Activated T-cell treated with anti-CD3 and anti-CD28 coated beads for 24 hours (primary cell): Measurements from ENCODE around the gene KRI1.

Source experiments
- DNase-seq: peaks from one replicate; pipeline ENCODE4 v3.0.0-alpha.2; 2020; ENCODE audit warnings: low read depth

The KRI1 gene

DNA sequence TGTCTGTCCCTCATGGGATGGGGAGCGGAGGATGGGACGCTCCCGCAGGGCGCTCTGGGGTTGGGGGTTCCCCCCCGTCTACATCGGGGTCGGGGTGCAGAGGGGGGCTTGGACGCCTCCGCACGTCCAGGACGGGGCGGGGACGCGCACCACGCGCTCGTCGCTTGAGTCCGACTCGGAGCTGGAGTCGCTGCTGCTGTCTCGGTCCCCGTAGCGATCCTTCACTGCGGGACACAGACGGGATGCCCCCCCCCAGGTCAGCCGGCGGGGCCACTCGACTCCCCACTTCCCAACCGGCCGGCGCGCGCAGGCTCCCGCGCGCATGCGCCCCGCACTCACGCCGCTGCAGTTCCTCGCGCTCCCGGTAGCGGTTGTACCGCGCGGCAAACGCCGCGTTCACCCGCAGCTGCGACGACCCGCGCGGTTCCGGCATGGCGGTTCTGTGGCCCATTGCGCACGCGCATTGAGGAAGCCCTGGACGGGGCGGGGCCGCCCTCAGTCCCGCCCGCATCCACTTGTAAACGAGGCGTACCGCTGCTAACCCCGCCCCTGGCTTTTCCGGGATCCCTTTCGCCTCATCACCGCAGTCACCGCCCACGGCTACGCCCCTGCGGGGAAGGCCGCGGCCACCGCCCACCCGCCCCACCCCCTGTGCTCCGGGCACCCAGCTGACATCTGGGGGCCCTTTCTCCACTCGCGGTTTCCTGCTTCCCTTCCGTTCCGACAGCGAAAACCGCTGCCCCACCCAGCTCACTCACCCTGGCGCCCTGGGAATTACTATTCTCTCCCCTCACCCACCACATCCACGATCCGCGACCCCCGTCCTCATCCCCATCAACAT, at the start of gene KRI1:
KRI1 (minus strand) TSS at position 444 of the 841 bp plus-strand sequence; CDS start at position 433, 11 bp downstream.
- peak; percentile 98 for DNase-seq

DNA sequence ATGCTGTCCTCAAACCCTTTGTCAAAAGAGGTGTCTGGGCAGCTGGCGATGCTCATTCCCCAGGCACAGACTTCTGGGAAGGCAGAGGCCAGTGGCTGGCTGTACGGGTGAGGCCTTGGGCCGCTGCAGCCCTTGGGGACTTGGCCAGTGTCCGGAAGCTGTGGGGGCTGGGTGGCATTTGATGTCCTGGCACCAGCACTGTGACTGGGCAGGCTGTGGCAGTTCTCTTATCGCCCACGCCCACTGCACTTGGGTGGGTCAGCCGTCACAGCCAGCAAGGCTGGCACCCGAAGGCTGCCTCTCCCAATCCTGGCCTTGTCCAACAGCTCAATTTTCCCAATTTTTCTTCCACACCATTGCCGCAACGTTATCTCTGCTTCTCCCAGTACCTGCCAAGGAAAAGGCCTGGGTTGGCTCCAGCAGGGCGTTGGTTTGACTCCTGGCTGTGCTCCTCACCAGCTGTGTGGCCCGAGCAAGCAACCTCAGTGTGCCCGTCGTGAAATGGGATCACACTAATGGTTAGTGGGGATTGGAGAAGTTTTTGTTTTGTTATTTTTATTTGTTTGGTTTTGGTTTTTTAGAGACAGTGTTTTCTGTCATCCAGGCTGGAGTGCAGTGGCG, 46.8 kb upstream of the KRI1 start:
- DNase-seq, result no peak

DNA sequence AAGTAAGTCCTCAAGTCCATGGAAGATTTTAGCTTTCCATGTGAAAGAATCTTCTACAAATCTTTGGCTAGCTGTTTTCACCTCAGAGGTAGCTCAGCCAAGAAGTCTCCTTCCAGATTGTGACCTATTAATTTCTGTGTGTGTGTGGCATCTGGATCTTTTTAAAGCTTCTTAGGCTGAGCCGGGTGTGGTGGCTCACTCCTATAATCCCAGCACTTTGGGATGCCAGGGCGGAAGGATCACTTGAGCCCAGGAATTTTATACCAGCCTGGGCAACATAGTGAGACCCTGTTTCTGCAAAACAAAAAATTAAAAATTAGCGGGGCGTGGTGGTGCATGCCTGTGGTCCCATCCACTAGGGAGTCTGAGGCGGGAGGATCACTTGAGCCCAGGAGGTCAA, 46.1 kb upstream of the KRI1 start:
- DNase-seq, result no peak

DNA sequence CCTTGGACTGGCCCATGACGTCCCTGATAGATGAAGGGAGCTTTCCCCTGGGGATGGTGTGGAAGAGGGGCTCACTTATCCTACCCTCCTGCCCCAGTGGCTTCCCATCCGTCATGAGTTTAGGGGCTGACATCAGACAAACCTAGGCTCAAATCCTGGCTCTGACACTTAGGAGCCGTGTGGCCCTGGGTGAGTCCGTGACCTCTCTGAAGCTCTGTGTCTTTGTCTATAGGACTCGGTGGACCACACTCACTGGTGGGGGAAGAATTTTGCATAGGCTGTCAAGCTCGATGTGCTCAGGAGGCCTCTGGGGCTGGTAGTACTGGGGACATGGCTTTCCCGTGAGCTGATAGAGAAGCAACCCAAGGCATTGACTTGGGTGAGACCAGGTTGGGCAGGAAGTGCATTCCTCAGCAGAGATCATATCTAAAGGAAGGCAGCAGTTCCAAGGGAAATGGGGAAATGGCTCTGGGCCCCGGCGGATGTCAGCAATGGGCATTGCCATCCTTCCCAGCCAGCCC, 38.7 kb upstream of the KRI1 start:
- DNase-seq, result no peak

DNA sequence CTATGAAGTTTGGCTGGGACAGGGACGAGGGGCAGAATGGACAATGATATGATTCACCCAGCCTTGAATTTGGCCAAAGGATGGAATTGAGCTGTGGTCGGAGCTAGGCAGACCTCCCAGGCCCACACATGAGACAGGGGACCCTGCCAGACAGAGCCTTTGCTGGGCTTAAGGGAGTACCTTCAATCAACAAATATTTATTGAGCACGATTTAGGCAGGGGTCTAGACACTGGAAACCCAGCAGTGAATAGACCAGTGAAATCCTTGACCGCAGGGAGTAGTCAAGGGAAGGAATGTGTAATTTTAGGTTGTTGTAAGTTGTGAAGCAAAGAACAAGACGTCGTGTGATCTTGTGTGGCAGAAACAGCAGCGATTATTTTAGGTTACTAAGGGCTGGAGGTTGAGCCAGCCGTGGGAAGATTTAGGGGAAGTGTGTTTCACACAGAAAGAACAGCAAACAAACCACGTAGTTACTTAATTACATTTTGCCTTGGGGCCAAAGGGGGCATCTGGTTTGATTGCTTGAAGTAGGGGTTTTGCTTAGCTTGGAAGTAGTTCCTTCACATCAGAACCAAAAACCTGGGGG, 38.2 kb upstream of the KRI1 start:
- peak; percentile 19 for DNase-seq

DNA sequence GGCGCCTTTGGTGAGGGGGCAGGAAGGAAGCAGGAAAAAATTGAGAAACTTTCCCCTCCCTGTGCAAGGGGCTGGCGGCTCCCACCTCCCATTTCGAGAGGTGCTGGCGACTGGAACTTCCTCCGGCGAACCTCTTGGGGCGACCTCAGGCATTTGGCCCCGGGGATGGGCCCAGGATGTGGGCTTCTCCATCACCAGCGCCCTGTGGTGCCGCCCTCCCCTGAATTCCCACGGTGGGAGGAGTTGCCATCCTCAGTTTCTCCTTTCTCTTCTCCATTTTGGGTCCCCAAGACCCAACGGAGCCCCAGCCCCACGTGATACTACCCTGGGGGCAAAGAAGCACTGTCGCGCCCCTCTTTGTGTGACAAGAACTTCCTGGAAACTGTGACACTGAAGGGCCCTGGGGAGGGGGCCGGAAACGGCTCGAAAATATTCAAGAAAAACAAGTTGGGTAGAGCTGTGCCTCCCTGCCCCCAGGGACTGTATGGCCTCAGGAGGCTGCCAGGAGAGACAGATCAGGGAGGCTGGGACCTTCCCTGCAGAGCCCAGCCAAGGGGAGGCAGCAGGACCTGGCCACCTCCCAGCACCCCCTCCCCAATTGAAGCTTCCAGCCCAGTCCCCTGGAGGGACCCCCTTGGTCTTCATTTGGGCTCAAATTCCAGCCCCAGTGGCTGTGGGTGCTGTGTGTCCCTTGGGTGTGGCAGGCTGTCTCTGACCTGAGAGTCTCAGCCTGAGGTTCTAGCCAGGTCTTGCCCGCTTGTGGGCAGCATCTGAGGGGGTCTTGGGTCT, 37.5 kb upstream of the KRI1 start:
- DNase-seq, result peak; percentile 62

DNA sequence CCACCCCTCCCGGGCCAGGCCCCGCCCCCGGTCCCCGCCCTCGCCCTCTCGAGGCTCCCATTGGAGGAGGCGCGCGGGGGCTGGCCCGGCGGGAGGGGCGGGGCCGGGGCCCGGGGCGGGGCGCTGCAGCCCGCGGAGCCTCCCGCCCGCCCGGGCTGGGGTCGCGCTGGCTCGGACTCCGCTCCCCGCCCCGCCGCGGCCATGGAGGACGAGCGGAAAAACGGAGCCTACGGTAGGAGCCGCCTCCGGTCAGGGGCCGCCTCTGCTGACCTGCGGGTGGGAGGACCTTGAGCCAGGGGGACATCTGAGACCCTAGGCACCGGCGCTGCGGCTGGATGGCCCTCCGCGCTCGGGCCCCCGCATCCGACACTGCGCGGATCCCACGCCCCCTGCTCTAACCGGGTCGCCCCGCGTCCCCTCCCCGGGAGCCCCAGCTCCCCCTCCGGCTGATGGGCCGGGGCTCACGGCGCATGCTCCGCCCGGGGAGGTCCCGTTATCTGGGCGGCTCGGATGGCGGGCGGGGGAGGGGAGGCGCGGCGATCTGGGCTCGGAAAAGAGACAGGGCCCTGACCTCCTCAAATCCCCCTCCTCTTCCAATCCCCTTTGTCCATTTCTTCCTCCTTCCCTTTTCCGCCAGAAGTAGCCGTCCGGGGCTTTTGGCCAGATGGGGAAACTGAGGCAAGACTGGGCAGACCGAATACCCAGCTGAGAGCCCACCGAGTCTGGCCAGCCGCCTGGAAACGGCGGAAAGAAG, 36.7 kb upstream of the KRI1 start:
- DNase-seq, result peak; percentile 82

DNA sequence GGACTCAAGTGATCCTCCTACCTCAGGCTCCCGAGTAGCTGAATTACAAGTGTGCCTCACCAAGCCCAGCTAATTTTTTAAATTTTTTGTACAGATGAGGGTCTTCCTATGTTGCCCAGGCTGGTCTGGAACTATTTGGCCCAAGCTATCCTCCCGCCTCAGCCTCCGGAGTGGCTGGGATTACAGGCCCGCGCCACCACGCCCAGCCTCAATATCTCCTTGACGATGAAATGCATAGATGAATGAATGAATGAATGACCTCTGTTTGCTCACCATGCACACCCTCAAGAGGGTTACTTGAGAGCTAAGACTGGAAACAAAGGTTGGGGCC, 36.2 kb upstream of the KRI1 start:
- no peak for DNase-seq

DNA sequence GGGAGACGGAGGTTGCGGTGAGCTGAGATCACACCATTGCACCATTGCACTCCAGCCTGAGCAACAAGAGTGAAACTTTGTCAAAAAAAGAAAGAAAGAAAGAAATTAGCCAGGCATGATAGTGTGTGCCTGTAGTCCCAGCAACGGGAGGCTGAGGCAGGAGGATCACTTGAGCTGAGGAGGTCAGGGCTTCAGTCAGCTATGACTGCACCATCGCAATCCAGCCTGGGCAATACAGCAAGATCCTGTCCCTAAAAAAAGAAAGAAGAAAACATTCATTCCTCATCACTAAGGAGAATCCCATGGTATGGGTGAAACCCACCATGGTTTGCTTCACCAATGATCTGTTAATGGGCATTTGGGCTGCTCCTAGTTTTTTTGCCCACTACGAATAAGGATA, 34.3 kb upstream of the KRI1 start:
- no peak for DNase-seq

DNA sequence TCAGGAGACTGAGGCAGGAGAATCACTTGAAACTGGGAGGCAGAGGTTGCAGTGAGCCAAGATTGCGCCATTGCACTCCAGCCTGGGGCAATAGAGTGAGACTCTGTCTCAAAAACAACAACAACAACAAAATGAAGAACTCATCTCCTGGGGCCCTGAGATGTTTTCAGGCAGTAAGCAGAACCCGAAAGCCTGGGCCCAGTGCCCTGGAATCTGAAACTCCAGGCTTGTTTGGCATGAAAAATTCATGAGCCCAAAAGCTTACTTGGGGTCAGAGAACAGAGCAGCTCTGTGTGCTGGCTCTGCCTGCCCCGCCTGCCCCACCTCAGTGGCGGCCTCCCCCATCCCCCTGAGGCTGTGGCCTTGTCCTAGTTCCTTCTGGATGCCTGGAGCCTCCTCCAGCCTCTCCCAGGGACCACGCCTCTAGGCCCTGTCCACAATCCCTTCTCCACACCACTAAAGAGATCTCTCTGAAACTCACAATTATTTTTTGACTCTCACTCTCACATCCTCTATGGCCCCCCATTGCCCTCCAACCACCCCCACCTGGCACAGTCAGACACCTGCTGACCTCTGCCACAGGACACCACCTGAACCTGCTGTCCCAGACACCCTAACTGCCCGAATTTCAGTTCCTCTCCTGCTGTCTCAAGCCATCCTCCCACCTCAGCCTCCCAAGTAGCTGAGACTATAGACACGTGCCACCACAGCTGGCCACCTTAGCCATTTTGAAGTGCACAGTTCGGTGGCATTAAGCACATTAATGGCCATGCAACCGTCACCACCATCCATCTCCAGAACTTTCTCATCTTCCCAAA, 28.2 kb upstream of the KRI1 start:
- DNase-seq, result no peak

DNA sequence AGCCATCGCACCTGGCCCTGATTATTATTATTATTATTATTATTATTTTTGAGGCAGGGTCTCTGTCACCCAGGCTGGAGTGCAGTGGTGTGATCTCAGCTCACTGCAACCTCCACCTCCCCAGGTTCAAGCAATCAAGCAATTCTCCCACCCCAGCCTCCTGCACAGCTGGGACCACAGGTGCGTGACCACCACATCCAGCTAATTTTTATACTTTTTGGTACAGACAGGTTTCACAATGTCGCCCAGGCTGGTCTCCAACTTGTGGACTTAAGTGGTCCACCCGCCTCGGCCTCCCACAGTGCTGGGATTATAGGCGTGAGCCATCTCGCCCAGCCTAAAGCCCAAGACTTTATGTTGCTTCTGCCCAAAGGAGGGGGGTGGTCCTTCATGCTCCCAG, 27.3 kb upstream of the KRI1 start:
- DNase-seq, result no peak

DNA sequence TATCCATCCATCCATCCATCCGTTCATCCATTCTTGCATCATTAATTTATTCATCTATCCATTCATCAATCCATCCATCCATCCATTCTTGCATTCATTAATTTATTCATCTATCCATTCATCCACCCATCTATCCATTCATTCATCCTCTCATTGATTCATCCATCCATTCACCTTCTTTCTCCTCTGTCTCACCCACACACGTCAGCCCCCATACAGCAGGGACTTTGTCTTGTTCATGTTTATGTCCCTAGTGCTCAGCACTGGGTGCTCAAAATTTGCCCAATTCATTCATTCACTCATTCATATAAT, 22.0 kb upstream of the KRI1 start:
- no peak for DNase-seq

DNA sequence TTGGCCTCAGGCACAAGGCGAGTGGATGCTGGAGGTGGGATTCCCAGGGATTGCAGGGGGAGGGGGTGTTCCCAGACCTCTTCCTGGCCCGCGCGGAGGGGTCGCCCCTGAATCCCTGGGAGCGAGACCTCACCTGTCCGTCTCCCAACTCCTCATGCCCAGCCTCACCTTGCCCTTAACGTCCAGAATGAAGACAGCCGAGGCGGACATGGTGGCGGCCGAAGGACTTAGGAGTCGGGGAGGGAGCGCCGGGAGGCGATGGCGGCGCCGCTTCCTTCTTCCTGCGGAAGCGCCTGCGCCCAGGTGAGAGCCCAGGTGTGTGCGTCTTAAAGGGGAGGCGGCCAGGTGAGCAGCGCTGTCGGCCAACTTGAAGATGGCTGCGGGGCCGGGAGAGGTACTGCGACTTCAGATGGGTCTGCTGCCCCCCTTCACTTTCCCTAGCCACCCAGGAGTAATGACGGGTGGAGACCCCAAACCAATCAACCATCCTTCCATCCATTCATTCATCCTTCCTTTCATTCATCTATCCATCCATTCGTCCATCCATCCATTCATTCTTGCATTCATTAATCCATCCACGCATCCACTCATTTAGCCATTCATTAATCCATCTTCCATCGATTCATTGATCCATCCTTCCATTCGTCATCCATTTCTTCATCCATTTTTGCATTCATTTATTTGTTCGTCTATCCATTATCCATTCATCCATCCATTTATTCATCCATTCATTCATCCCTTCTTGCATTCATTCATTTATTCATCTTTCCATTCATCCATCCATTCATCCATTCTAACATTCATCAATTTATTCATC, 21.4 kb upstream of the KRI1 start, which contains the start of gene AP1M2:
AP1M2 (minus strand) TSS at position 291 of the 817 bp plus-strand sequence; CDS start at position 210, 81 bp downstream.
- DNase-seq, result no peak

DNA sequence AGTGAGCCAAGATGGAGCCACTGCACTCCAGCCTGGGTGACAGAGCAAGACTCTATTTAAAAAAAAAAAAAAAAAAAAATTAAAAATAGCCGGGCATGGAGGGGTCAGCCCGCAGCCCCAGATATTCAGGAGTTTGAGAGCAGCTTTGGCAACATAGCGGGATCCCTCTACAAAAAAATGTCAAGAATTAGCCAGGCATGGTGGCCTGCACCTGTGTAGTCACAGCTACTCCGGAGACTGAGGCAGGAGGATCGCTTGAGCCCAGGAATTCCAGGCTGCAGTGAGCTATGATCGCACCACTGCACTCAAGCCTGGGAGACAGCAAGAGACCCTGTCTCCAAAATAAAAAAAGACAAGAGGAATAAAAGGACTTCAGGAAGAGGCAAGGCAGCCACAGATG, 20.6 kb upstream of the KRI1 start:
- no peak for DNase-seq

DNA sequence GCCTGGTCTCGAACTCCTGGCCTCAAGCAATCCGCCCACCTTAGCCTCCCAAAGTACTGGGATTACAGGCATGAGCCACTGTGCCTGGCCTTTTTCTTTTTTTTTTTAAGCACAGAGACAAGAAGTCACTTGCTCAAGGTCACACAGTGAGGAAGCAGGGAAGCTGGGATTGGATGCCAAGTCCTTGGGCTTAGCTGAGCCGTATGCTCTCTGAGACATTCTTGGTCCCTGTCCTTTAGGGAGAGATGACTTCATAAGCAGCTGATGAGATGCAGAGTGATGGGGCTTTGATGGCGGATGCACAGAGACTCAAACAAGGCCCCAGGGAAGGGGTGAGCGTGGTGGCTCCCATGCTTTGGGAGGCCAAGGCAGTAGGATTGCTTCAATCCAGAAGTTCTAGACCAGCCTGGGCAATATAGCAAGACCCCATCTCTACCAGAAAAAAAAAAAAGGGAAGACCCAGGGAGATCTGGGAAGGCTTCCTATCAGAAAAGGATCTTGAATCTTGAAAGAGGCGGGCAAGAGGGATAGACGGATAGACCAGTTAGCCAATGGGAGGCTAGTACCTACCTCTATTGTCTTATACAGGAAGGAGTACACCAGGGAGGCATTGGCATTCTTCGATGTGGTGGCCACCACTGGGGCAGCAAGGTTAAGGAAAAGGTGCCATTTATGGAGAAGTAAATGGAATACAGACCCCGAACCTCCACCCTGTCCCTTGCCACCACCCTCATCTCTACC, 17.4 kb upstream of the KRI1 start:
- DNase-seq, result no peak

DNA sequence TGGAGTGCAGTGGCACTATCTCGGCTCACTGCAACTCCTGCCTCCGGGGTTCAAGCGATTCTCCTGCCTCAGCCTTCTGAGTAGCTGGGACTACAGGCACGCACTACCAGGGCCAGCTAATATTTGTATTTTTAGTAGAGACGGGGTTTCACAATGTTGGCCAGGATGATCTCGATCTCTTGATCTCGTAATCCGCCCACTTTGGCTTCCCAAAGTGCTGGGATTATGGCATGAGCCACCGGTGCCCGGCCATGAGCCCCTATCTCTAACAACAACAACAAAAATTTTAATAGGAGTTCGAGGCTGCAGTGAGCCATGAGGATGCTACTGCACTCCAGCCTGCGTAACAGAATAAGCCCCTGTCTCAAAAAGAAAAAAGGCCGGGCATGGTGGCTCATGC, 16.3 kb upstream of the KRI1 start:
- no peak for DNase-seq

DNA sequence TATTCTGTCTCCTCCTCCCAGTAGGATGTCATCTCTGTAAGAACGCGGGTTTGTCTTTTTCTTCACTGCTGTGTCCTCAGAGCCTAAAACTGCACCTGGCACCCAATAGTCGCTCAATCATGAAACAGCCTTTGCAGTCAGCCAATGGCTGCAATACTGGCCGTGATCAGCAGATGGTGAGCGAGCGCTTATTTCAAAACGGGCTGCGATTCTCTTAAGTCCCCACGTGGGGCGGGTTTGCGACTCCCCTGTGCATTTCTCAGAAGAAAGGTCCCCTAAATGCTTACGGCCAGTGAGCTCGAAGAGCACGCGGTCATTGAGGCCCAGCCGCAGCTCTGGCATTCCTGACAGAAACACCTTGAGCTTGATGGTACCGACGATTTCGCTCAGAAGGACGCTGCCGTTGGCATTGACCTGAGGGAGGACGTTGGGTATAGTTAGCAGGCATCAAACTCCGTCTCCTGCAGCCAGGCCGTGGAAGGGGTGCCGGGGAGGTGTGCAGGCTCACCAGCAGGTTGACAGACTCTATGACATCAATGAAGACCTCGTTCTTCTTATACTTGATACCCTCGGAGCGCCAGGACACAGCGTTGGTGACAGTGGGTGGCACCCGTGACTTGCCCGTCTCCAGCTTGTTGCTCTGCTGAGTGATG, 15.3 kb upstream of the KRI1 start:
- DNase-seq, result peak; percentile 84

DNA sequence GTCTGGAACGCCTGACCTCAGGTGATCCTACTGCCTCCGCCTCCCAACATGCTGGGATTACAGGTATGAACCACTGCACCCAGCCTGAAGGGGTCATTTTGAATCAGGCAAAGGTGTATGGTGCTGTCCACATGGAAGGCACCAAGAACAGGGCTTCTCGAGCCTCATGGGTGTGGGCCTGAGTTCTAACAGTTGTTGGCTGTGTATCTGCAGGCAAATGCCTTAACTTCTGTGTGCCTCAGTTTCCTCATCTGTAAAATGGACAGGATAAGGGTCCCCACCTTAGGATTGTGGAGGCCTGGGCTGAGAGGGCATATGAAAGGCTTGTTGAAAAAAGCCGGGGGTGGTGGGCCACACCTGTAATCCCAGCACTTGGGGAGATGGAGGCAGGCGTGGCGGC, 12.1 kb upstream of the KRI1 start:
- DNase-seq, result no peak
